Panc1 (cell line): ENCODE data around the gene IGSF10. TPM values are rescaled to one million over a fixed set of nuclear protein-coding genes. Genes with fewer than 3 reads are reported as not detected.

Source experiments
- ATAC-seq: fragments of 200-7000 bp; cut with Tn5 transposase; 2 replicates; pipeline ENCODE4 v1.9.1; 2020; ENCODE audit warnings: mild to moderate bottlenecking, moderate library complexity
- BruUV-seq: library from RNA; stranded (reverse); fragments of 400-500 nt; replicated peaks from 2 replicates; lab custom pipeline; 2021; lab: Mats Ljungman, UMichigan
- CTCF ChIA-PET: fragments of 300-600 bp; sonication (Branson Sonifier 250); formaldehyde crosslinking; loops from one replicate; lab custom pipeline; 2022; ENCODE audit warnings: antibody characterized with exemption; lab: Charles Lee
- POLR2A ChIA-PET: fragments of 300-600 bp; sonication (Branson Sonifier 250); formaldehyde crosslinking; loops from one replicate; lab custom pipeline; 2022; ENCODE audit warnings: antibody characterized with exemption; lab: Charles Lee
- DNase-seq: peaks from one replicate; pipeline ENCODE4 v3.0.0-alpha.2; 2010; ENCODE audit warnings: low read depth, low spot score
- H3K27ac ChIP-seq: 2 replicates; pipeline ENCODE4 v1.5.1; 2011; ENCODE audit warnings: mild to moderate bottlenecking, low read length, inconsistent platforms
- H3K27me3 ChIP-seq: fragments of 200-500 bp; sonication (Bioruptor generic); 2 replicates; pipeline ENCODE4 v1.6.0; 2014; ENCODE audit warnings: low read length, inconsistent platforms; ENCODE audit not compliant: control insufficient read depth, insufficient read depth
- H3K36me3 ChIP-seq: fragments of 200-500 bp; sonication (Bioruptor generic); 2 replicates; pipeline ENCODE4 v1.5.1; 2014; ENCODE audit warnings: inconsistent platforms, mild to moderate bottlenecking, low read length, moderate library complexity; ENCODE audit not compliant: control insufficient read depth, insufficient read depth
- H3K4me1 ChIP-seq: 2 replicates; pipeline ENCODE4 v1.5.1; 2011; ENCODE audit warnings: inconsistent platforms, mild to moderate bottlenecking, low read length, moderate library complexity; ENCODE audit not compliant: control insufficient read depth, insufficient read depth
- H3K4me3 ChIP-seq, 2 experiments: 2 replicates each; pipeline ENCODE4 v1.5.1; 2011 to 2012; ENCODE audit warnings: low read depth in 2 of 2, low read length in 2 of 2, mild to moderate bottlenecking in 2 of 2, inconsistent platforms in 1 of 2, moderate library complexity in 1 of 2
- H3K9me3 ChIP-seq: fragments of 200-500 bp; sonication (Bioruptor generic); 2 replicates; pipeline ENCODE4 v1.5.1; 2014; ENCODE audit warnings: low read depth, mild to moderate bottlenecking, inconsistent platforms, low read length, moderate library complexity; ENCODE audit not compliant: control insufficient read depth, insufficient read depth
- POLR2AphosphoS5 ChIP-seq: IDR thresholded peaks from 2 replicates; pipeline ENCODE4 v1.6.1; 2012; ENCODE audit warnings: mild to moderate bottlenecking, low read depth, low read length, moderate library complexity
- REST ChIP-seq, 2 experiments: IDR thresholded peaks; 2 replicates each; pipeline ENCODE4 v1.6.1; 2011 to 2012; ENCODE audit warnings: low read depth in 2 of 2, control low read depth in 1 of 2, low read length in 1 of 2, mild to moderate bottlenecking in 1 of 2, moderate library complexity in 1 of 2; ENCODE audit not compliant: insufficient read depth in 1 of 2
- SIN3A ChIP-seq: IDR thresholded peaks from 2 replicates; pipeline ENCODE4 v1.6.1; 2012; ENCODE audit warnings: low read depth, mild to moderate bottlenecking, low read length, moderate library complexity, borderline replicate concordance; ENCODE audit not compliant: insufficient read depth
- TCF7L2 ChIP-seq: IDR thresholded peaks from 2 replicates; pipeline ENCODE4 v1.6.1; 2011; ENCODE audit warnings: mild to moderate bottlenecking, low read depth, low read length, inconsistent platforms
- in situ Hi-C: cut with HindIII; loops from 2 replicates; pipeline ENCODE4 v1.10.0; 2016; ENCODE audit warnings: low sequenced_read_pairs, low pct_unique_long_range_greater_than_20kb
- intact Hi-C: fragments of 100-400 bp; cut with micrococcal nuclease; formaldehyde crosslinking; loops from one replicate; pipeline ENCODE4 v1.10.0; 2022; ENCODE audit not compliant: unreplicated experiment
- total RNA-seq: library from RNA; stranded (reverse); gene quantifications from one replicate; pipeline ENCODE4 v1.2.1, GENCODE V29; 2021; ENCODE audit not compliant: unreplicated experiment
- TF ChIP-seq, protein P1 (sequence below): fragments of 450-650 bp; IDR thresholded peaks from 2 replicates; pipeline ENCODE4 v1.5.1; 2017; ENCODE audit warnings: mild to moderate bottlenecking

The IGSF10 gene
- total RNA-seq, 1 experiment from 2014 or later = 0.10 TPM

DNA sequence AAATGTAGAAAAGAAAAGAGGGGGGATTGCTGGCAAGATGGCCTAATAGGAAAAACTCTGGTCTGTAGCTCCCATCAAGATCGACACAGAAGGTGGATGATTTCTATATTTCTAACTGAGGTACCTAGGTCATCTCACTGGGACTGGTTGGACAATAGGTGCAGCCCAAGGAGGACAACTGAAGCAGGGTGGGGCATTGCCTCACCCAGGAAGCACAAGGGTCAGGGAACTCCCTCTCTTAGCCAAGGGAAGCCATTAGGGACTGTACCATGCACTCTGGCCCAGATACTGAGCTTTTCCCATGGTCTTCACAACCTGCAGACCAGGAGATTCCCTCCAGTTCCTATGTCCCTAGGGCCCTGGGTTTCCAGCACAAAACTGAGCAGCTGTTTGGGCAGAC, 22.6 kb upstream of the IGSF10 start:
- Histone ChIP-seq H3K27me3 (no peaks in the 10 kb centered on the region), H3K27ac (no peak overlapping the region), H3K36me3 (no peaks in the 10 kb centered on the region), H3K4me3 (no peak overlapping the region), H3K4me1 (no peaks in the 10 kb centered on the region), H3K9me3 (no peaks in the 10 kb centered on the region)
- BruUV-seq = no TSS peak
- ATAC-seq (no peak), DNase-seq (no peak)
- POLR2A ChIA-PET = no interaction called here
- TF ChIP-seq REST (IDR thresholded peaks at IDR 0.05; ENCODE audit: insufficient read depth in 1 of 2, low read depth in 2 of 2, low read length in 1 of 2) (no peak), POLR2AphosphoS5 (no peak), SIN3A (no peak), TCF7L2 (no peak)
- TF ChIP-seq, protein P1, sequence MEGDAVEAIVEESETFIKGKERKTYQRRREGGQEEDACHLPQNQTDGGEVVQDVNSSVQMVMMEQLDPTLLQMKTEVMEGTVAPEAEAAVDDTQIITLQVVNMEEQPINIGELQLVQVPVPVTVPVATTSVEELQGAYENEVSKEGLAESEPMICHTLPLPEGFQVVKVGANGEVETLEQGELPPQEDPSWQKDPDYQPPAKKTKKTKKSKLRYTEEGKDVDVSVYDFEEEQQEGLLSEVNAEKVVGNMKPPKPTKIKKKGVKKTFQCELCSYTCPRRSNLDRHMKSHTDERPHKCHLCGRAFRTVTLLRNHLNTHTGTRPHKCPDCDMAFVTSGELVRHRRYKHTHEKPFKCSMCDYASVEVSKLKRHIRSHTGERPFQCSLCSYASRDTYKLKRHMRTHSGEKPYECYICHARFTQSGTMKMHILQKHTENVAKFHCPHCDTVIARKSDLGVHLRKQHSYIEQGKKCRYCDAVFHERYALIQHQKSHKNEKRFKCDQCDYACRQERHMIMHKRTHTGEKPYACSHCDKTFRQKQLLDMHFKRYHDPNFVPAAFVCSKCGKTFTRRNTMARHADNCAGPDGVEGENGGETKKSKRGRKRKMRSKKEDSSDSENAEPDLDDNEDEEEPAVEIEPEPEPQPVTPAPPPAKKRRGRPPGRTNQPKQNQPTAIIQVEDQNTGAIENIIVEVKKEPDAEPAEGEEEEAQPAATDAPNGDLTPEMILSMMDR = no peak
- in situ Hi-C loops (no loop called here), intact Hi-C loops (no loop called here)
- CTCF ChIA-PET = no interaction called here

DNA sequence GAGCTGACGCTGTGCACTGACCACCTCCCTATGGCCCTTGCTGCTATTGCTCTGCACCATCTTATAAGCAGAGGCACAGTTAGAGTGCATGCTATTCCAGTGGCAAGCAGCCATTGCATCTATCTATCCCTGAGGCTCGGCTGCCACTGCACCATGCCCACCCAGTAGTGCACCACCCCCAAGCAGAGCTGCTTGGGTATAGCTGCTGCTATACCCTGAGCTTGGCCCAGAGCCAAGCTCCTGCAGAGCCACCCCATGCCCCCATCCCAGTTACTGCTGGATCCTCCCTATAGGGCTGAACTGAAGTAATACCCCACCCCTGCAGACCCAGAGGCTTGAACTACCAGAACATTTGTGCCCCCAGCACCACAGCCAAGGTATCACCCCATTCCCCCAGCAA, 19.6 kb upstream of the IGSF10 start:
- no peaks in the 10 kb centered on the region for H3K36me3 ChIP-seq
- in situ Hi-C loops (no loop called here), intact Hi-C loops (no loop called here)
- DNase-seq (no peak), ATAC-seq (no peak)
- no peaks in the 10 kb centered on the region for H3K4me1 ChIP-seq
- TF ChIP-seq, protein P1 = no peak
- no peak for TF ChIP-seq POLR2AphosphoS5
- no peak overlapping the region for H3K4me3 ChIP-seq
- POLR2A ChIA-PET = no interaction called here
- H3K27me3 ChIP-seq = no peaks in the 10 kb centered on the region
- H3K9me3 ChIP-seq = no peaks in the 10 kb centered on the region
- CTCF ChIA-PET = no interaction called here
- BruUV-seq = no TSS peak
- H3K27ac ChIP-seq = no peak overlapping the region
